Measurements from ENCODE around the gene AQP12B. TPM values are rescaled to one million over a fixed set of nuclear protein-coding genes. Genes with fewer than 3 reads are reported as not detected.

The AQP12B gene
- total and polyA plus RNA-seq, 9 of the 15 experiments (the other 6 are each of a cell fraction or from before 2014, with no cell fraction given), result not detected

- H3K27ac ChIP-seq (ENCODE audit: extremely low read depth, low read depth, low read length), result no peak overlapping the region
- no peak overlapping the region for H3K9ac ChIP-seq (ENCODE audit: insufficient read depth in 1 of 2, low read depth in 2 of 2, low read length in 2 of 2)
- in situ Hi-C loops (cut with MboI), result no loop called here
- H3K36me3 ChIP-seq (ENCODE audit: control insufficient read depth, insufficient read depth, low read length), result no peaks in the 10 kb centered on the region
- peak; percentile 83 for ATAC-seq
- DNase-seq (ENCODE audit: extremely low read depth in 1 of 4, low spot score in 3 of 4), result peak; percentile 16 to 37 (median 36)
- no peaks in the 10 kb centered on the region for H3K79me2 ChIP-seq (ENCODE audit: control insufficient read depth, insufficient read depth, low read length)
- H4K20me1 ChIP-seq (replicated peaks; ENCODE audit: control insufficient read depth, insufficient read depth, low read length), result no peaks in the 10 kb centered on the region
- no peaks in the 10 kb centered on the region for H3K4me1 ChIP-seq (replicated peaks in 1 of 2; ENCODE audit: control insufficient read depth in 2 of 2, insufficient read depth in 2 of 2, low read length in 2 of 2)
- ChIA-PET POLR2A (interaction anchor here (0.5 kb wide), 1 partner anchor 423 kb away, joined by 4 read pairs; no protein-coding TSS in a partner anchor), CTCF (ENCODE audit: low intra/inter-chr PET ratio) (no interaction called here)
- H3K9me1 ChIP-seq (ENCODE audit: control insufficient read depth, insufficient read depth, low read length), result no peaks in the 10 kb centered on the region
- no peak overlapping the region for H2AFZ ChIP-seq (ENCODE audit: low read depth, low read length)
- H3K27me3 ChIP-seq (ENCODE audit: control insufficient read depth in 2 of 2, insufficient read depth in 2 of 2, low read length in 2 of 2), result peaks cover 10 to 43% of the 10 kb centered on the region in 2 experiments; a peak in 4 of 5 replicates
- TF ChIP-seq CTCF (IDR thresholded peaks at IDR 0.05 in 2 of 3, conservative IDR thresholded peaks at IDR 0.05 in 1 of 3; ENCODE audit: insufficient read depth in 2 of 3, low read depth in 1 of 3, low read length in 3 of 3), result peak in 2 of 3 experiments; percentile 40 to 56; a peak in 4 of 6 replicates
- TF ChIP-seq ZBTB49 (CRISPR knock-in tag; IDR thresholded peaks at IDR 0.05; ENCODE audit: borderline replicate concordance), result no peak
- FAIRE-seq, result no peak
- intact Hi-C loops (cut with micrococcal nuclease), result no loop called here
- H3K4me2 ChIP-seq (ENCODE audit: insufficient read depth, low read length), result no peak overlapping the region
- no peak overlapping the region for H3K4me3 ChIP-seq
- no TSS peak for BruUV-seq (replicated peaks)
- no peaks in the 10 kb centered on the region for H3K9me3 ChIP-seq (replicated peaks; ENCODE audit: control insufficient read depth, insufficient read depth, low read depth, low read length)
- WGBS (ENCODE audit: insufficient coverage, low coverage, missing lambda C conversion rate), result 33% methylated on average over 7 of the region's 16 CpGs
These were observed 41.7 kb downstream of the AQP12B start for GRCh38 chr2:240640939-240641338.
